Sigmoid colon (tissue), 7 donors: ENCODE results near the gene NOL7. TPM values are rescaled to one million over a fixed set of nuclear protein-coding genes. Genes with fewer than 3 reads are reported as not detected.

ENCODE experiments used
- DNase-seq: peaks from one replicate; pipeline ENCODE4 v3.0.0-alpha.2; 2019
- H3K27ac ChIP-seq, 4 donors: fragments of 200-600 bp; sonication (generic); one replicate each; pipeline ENCODE4 v1.5.1; 2016 to 2019; ENCODE audit warnings: mild to moderate bottlenecking in 1 of 4
- H3K27me3 ChIP-seq, 3 donors: fragments of 200-600 bp; sonication (generic); one replicate each; pipeline ENCODE4 v1.5.1; 2019; ENCODE audit warnings: mild to moderate bottlenecking in 1 of 3
- H3K36me3 ChIP-seq, 4 donors: fragments of 200-600 bp; sonication (generic); one replicate each; pipeline ENCODE4 v1.5.1; 2016 to 2019
- H3K4me1 ChIP-seq, 4 donors: fragments of 200-600 bp; sonication (generic); one replicate each; pipeline ENCODE4 v1.5.1; 2017 to 2019
- H3K4me3 ChIP-seq, 4 donors: fragments of 200-600 bp; sonication (generic); one replicate each; pipeline ENCODE4 v1.5.1; 2017 to 2019; ENCODE audit warnings: mild to moderate bottlenecking in 2 of 4, moderate library complexity in 1 of 4
- H3K9me3 ChIP-seq, 4 donors: fragments of 200-600 bp in 3 of 4; sonication (generic) in 3 of 4; one replicate each; pipeline versions ENCODE4 v1.5.1 to v1.6.1; 2013 to 2019
- EP300 ChIP-seq, 4 donors: sonication (generic); formaldehyde crosslinking; IDR thresholded peaks; one replicate each; pipeline ENCODE4 v1.6.1; 2017; ENCODE audit warnings: antibody characterized with exemption in 4 of 4
- POLR2A ChIP-seq, 2 donors: fragments of 450-650 bp; IDR thresholded peaks; one replicate each; pipeline ENCODE4 v1.6.1; 2016; ENCODE audit warnings: antibody characterized with exemption in 2 of 2, mild to moderate bottlenecking in 2 of 2, moderate library complexity in 2 of 2
- POLR2AphosphoS5 ChIP-seq, 4 donors: sonication (generic); formaldehyde crosslinking; IDR thresholded peaks; one replicate each; pipeline ENCODE4 v1.6.1; 2017; ENCODE audit warnings: antibody characterized with exemption in 4 of 4
- WGBS, 2 donors: extraction: QIAGEN DNeasy Blood & Tissue Kit; methylation state at CpG; one replicate each; pipeline ENCODE4 v1.1.7; 2013; 5-methylcytosine and 5-hydroxymethylcytosine counted together
- intact Hi-C: fragments of 100-400 bp; cut with DNase I; formaldehyde crosslinking; loops from one replicate; pipeline ENCODE4 v1.15.1; 2023
- polyA plus RNA-seq, 3 donors: library from polyadenylated mRNA; stranded (reverse); fragments of 200-250 nt; gene quantifications; one replicate each; pipeline ENCODE4 v1.2.3, GENCODE V29; 2013
- total RNA-seq, 4 donors: library from RNA; depleted of rRNA; stranded (reverse); fragments of >200 nt; gene quantifications; one replicate each; pipeline ENCODE4 v1.1.0, GENCODE V29; 2016
- TF ChIP-seq, protein P1 (sequence below), 4 experiments: fragments of 450-650 bp in 3 of 4; fragments of 200-600 bp in 1 of 4; IDR thresholded peaks; one replicate each; pipeline ENCODE4 v1.5.1; 2016 to 2019; ENCODE audit warnings: antibody characterized with exemption in 4 of 4, mild to moderate bottlenecking in 3 of 4, moderate library complexity in 2 of 4
- donor health status: healthy with polysubstance abuse.
- donor health status: Bipolar disorder and iron deficiency.
- donor health status: healthy.

NOL7 gene
- total and polyA plus RNA-seq, 7 donors = 72.2 to 97.6 (median 87.8) TPM

- peaks cover 0 to 84% (median 21%) of the 10 kb centered on the region in 4 donors for H3K36me3 ChIP-seq
- intact Hi-C loops = no loop called here
- no peaks in the 10 kb centered on the region for H3K9me3 ChIP-seq
- H3K27me3 ChIP-seq = no peaks in the 10 kb centered on the region
- H3K4me3 ChIP-seq = no peak overlapping the region
- TF ChIP-seq, protein P1, sequence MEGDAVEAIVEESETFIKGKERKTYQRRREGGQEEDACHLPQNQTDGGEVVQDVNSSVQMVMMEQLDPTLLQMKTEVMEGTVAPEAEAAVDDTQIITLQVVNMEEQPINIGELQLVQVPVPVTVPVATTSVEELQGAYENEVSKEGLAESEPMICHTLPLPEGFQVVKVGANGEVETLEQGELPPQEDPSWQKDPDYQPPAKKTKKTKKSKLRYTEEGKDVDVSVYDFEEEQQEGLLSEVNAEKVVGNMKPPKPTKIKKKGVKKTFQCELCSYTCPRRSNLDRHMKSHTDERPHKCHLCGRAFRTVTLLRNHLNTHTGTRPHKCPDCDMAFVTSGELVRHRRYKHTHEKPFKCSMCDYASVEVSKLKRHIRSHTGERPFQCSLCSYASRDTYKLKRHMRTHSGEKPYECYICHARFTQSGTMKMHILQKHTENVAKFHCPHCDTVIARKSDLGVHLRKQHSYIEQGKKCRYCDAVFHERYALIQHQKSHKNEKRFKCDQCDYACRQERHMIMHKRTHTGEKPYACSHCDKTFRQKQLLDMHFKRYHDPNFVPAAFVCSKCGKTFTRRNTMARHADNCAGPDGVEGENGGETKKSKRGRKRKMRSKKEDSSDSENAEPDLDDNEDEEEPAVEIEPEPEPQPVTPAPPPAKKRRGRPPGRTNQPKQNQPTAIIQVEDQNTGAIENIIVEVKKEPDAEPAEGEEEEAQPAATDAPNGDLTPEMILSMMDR (IDR thresholded peaks at IDR 0.05) = no peak
- TF ChIP-seq POLR2AphosphoS5 (IDR thresholded peaks at IDR 0.05) (no peak), EP300 (IDR thresholded peaks at IDR 0.05) (no peak), POLR2A (IDR thresholded peaks at IDR 0.05) (no peak)
- no peak overlapping the region for H3K27ac ChIP-seq
- no peaks in the 10 kb centered on the region for H3K4me1 ChIP-seq
- WGBS, 2 donors = 94 to 96% methylated on average over 6 of the region's 6 CpGs
- DNase-seq = no peak
Measured at GRCh38 chr6:13600036-13600435, 15.1 kb upstream of the NOL7 start.

DNA sequence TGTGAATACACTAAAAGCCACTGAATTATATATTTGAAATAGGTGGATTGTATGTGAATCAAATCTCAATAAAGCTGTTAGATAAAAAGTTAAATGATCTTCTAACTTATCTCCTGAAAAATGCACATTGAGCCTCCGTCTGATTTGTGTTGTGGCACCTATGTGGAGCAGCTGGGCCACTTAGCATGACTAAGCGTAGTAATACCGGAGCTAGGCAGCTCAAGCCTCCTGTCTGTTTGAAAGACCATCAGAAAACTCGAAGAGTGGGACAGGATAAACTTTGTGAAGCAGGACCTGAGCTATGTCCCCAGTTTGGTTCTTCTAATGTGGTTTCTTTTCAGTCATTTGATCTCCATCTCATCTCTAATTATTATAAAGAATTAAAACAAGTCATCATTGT lies 11.0 kb upstream of the NOL7 start:
- WGBS, 2 donors = 87 to 97% methylated on average over 4 of the region's 4 CpGs
- H3K36me3 ChIP-seq = peaks cover 0 to 50% (median 8%) of the 10 kb centered on the region in 4 donors

DNA sequence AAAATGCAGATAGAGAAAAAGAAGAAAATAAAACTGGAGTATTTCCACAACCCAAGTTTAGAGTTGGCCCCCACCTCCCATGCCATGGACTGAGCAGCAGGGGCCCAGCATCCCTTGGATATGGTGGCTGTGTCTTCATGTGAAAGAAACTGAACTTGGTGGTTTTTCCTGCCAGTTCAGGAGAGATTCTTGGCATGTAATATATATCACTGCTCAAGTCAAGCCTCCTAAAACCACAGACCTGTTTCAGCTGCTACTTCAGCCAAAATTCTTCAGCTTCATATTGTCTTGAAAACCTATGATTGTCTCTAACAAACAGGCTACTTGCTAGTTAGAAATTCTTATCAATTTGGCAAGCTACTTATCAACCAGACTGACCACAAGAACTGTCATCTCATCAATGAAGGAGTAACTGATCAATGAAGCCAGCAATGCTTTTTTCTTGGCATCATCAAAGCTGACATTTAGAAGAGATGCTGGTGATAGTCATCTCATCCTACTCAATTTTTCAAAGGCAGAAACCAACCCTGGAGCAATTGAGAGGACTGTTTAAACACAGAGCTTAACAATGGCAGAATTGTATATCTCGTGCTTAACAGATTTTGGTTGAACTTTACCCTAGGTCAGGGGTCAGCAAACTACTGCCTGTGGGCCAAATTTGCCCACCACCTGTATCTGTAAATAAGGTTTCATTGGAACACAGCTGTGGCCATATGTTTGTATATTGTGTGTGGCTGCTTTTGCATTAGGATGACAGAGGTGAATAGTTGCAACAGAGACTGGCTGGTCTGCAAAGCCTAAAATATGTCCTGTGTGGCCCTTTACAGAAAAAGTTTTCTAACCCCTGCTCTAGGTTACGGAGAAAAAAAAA lies 10.4 kb upstream of the NOL7 start:
- 60 to 79% methylated on average over 2 of the region's 2 CpGs for WGBS, 2 donors
- Histone ChIP-seq H3K9me3 (no peaks in the 10 kb centered on the region), H3K36me3 (peaks cover 0 to 43% (median 7%) of the 10 kb centered on the region in 4 donors), H3K4me1 (no peaks in the 10 kb centered on the region), H3K4me3 (no peak overlapping the region), H3K27ac (no peak overlapping the region), H3K27me3 (no peaks in the 10 kb centered on the region)
- DNase-seq = no peak
- intact Hi-C loops = no loop called here
- TF ChIP-seq, protein P1 (IDR thresholded peaks at IDR 0.05) = no peak
- TF ChIP-seq EP300 (IDR thresholded peaks at IDR 0.05) (no peak), POLR2AphosphoS5 (IDR thresholded peaks at IDR 0.05) (no peak), POLR2A (IDR thresholded peaks at IDR 0.05) (no peak)

More for the DNA sequence above, 11.0 kb upstream of the NOL7 start:
- Histone ChIP-seq H3K4me3 (no peak overlapping the region), H3K9me3 (no peaks in the 10 kb centered on the region), H3K4me1 (no peaks in the 10 kb centered on the region), H3K27me3 (no peaks in the 10 kb centered on the region), H3K27ac (no peak overlapping the region)
- intact Hi-C loops = no loop called here
- DNase-seq = no peak
- TF ChIP-seq EP300 (IDR thresholded peaks at IDR 0.05) (no peak), POLR2A (IDR thresholded peaks at IDR 0.05) (no peak), POLR2AphosphoS5 (IDR thresholded peaks at IDR 0.05) (no peak)
- TF ChIP-seq, protein P1 (IDR thresholded peaks at IDR 0.05) = no peak

DNA sequence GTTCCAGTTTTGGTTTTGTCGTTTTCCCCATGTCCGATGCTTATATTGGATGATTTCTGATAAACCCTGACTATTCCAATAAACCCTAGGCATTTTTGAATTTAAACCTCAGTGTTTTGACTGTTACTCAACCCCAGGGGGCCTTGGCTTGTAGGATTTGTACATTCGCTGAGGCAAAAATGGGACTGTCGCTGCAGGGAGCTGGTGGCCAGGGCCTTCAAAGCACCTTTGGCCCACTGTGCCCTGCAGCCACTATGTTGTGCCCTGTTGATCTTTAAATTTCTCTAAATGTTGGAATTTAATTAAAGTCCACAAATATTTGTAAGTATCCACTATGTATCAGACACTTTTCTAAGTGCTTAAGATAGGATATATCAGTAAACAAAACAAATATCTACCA lies 9.5 kb upstream of the NOL7 start:
- WGBS, 2 donors = 95 to 98% methylated on average over 4 of the region's 4 CpGs

More for the DNA sequence above, 9.5 kb upstream of the NOL7 start:
- H3K4me3 ChIP-seq = no peak overlapping the region
- DNase-seq = no peak
- intact Hi-C loops = no loop called here
- TF ChIP-seq POLR2AphosphoS5 (IDR thresholded peaks at IDR 0.05) (no peak), POLR2A (IDR thresholded peaks at IDR 0.05) (no peak), EP300 (IDR thresholded peaks at IDR 0.05) (no peak)
- TF ChIP-seq, protein P1 (IDR thresholded peaks at IDR 0.05) = no peak
- peaks cover 0 to 40% (median 4%) of the 10 kb centered on the region in 4 donors for H3K36me3 ChIP-seq
- no peak overlapping the region for H3K27ac ChIP-seq
- no peaks in the 10 kb centered on the region for H3K4me1 ChIP-seq
- H3K27me3 ChIP-seq = no peaks in the 10 kb centered on the region
- no peaks in the 10 kb centered on the region for H3K9me3 ChIP-seq
